Stomach (tissue), 4 donors: ENCODE data around the gene KIF2C.

Source experiments
- CTCF ChIP-seq, 7 experiments: fragments of 450-650 bp in 4 of 7; fragments of 200-600 bp in 3 of 7; sonication (generic) in 3 of 7; IDR thresholded peaks; one replicate each; pipeline ENCODE4 v1.5.1; 2016 to 2019; ENCODE audit warnings: antibody characterized with exemption in 7 of 7, control low read depth in 2 of 7, mild to moderate bottlenecking in 1 of 7
- POLR2A ChIP-seq, 4 donors: fragments of 450-650 bp; IDR thresholded peaks; one replicate each; pipeline ENCODE4 v1.6.1; 2016; ENCODE audit warnings: antibody characterized with exemption in 4 of 4, control low read depth in 2 of 4, mild to moderate bottlenecking in 1 of 4, moderate library complexity in 1 of 4
- POLR2AphosphoS5 ChIP-seq, 3 donors: sonication (generic); formaldehyde crosslinking; IDR thresholded peaks; one replicate each; pipeline ENCODE4 v1.6.1; 2016; ENCODE audit warnings: antibody characterized with exemption in 3 of 3

- TF ChIP-seq CTCF (IDR thresholded peaks at IDR 0.05) (no peak), POLR2A (IDR thresholded peaks at IDR 0.05) (no peak), POLR2AphosphoS5 (IDR thresholded peaks at IDR 0.05) (no peak)
These were observed 71.6 kb downstream of the KIF2C start for GRCh38 chr1:44811234-44811633.
